Stimulated activated CD4-positive, alpha-beta T cell treated with anti-CD3 and anti-CD28 coated beads, Interleukin-15, amount 100 ng/mL, for 48 hours (primary cell): ENCODE data around the gene KIAA0825.

Experiments
- DNase-seq, 2 donors: peaks; one replicate each; pipeline ENCODE4 v3.0.0-alpha.2; 2020; ENCODE audit warnings: low read depth in 2 of 2

KIAA0825 gene

GRCh38 chr5:94440015-94440414 lies 178.4 kb downstream of the KIAA0825 start:
- DNase-seq = no peak

- DNase-seq = no peak
These were observed 184.8 kb downstream of the KIAA0825 start for GRCh38 chr5:94433397-94434163.

GRCh38 chr5:94432499-94432898 lies 185.9 kb downstream of the KIAA0825 start:
- no peak for DNase-seq

- DNase-seq = no peak
These were observed 186.7 kb downstream of the KIAA0825 start for GRCh38 chr5:94431696-94432095.

- no peak for DNase-seq
These were observed 188.8 kb downstream of the KIAA0825 start for GRCh38 chr5:94429566-94429965.

GRCh38 chr5:94425396-94425795 lies 193.0 kb downstream of the KIAA0825 start:
- no peak for DNase-seq

- no peak for DNase-seq
These were observed 195.0 kb downstream of the KIAA0825 start for GRCh38 chr5:94423411-94423810.

- DNase-seq = no peak
These were observed 195.6 kb downstream of the KIAA0825 start for GRCh38 chr5:94422812-94423211.

GRCh38 chr5:94420885-94421284 lies 197.5 kb downstream of the KIAA0825 start:
- DNase-seq = no peak

GRCh38 chr5:94415798-94416197 lies 202.6 kb downstream of the KIAA0825 start:
- DNase-seq = no peak

- no peak for DNase-seq
These were observed 209.0 kb downstream of the KIAA0825 start for GRCh38 chr5:94409440-94409839.

- no peak for DNase-seq
These were observed 211.4 kb downstream of the KIAA0825 start for GRCh38 chr5:94407023-94407422.

- DNase-seq = no peak
These were observed 214.9 kb downstream of the KIAA0825 start for GRCh38 chr5:94403483-94403882.

GRCh38 chr5:94402096-94402495 lies 216.3 kb downstream of the KIAA0825 start:
- DNase-seq = no peak

- DNase-seq = no peak
These were observed 220.9 kb downstream of the KIAA0825 start for GRCh38 chr5:94397508-94397907.

GRCh38 chr5:94396687-94397086 lies 221.7 kb downstream of the KIAA0825 start:
- DNase-seq = no peak

- DNase-seq = no peak
These were observed 222.9 kb downstream of the KIAA0825 start for GRCh38 chr5:94395468-94395867.

GRCh38 chr5:94391996-94392395 lies 226.4 kb downstream of the KIAA0825 start:
- DNase-seq = no peak

GRCh38 chr5:94389515-94389899 lies 228.9 kb downstream of the KIAA0825 start:
- DNase-seq = no peak

GRCh38 chr5:94388773-94389514 lies 229.5 kb downstream of the KIAA0825 start:
- no peak for DNase-seq

- DNase-seq = no peak
These were observed 232.6 kb downstream of the KIAA0825 start for GRCh38 chr5:94385767-94386166.

- DNase-seq = no peak
These were observed 240.3 kb downstream of the KIAA0825 start for GRCh38 chr5:94378062-94378461.

- DNase-seq = no peak
These were observed 241.6 kb downstream of the KIAA0825 start for GRCh38 chr5:94376672-94377345.
